NCI-H1694 (cell line): ENCODE results near the gene CFAP58.
"Not testable (repeated sequence)": the region's sequence is repeated elsewhere in the genome, so short reads cannot be mapped to it uniquely, and the experiment has no call there.

ENCODE experiments used
- DNase-seq: peaks from one replicate; lab custom pipeline; 2025; lab: John Stamatoyannopoulos, UW

The CFAP58 gene

GRCh38 chr10:104435822-104436221, 82.2 kb downstream of the CFAP58 start:
- DNase-seq = no peak

- DNase-seq = no peak
These were observed 83.6 kb downstream of the CFAP58 start for GRCh38 chr10:104437226-104437625.

- DNase-seq = no peak
These were observed 86.6 kb downstream of the CFAP58 start for GRCh38 chr10:104440221-104440620.

- DNase-seq = no peak
These were observed 87.8 kb downstream of the CFAP58 start for GRCh38 chr10:104441329-104442000.

- DNase-seq = no peak
These were observed 91.7 kb downstream of the CFAP58 start for GRCh38 chr10:104445359-104445758.

GRCh38 chr10:104446151-104446550, 92.5 kb downstream of the CFAP58 start:
- no peak for DNase-seq

GRCh38 chr10:104447331-104447730, 93.7 kb downstream of the CFAP58 start:
- no peak for DNase-seq

GRCh38 chr10:104447906-104448305, 94.3 kb downstream of the CFAP58 start:
- no peak for DNase-seq

- DNase-seq = no peak
These were observed 95.8 kb downstream of the CFAP58 start for GRCh38 chr10:104449391-104449790.

GRCh38 chr10:104450490-104450889, 96.9 kb downstream of the CFAP58 start:
- DNase-seq = no peak

- DNase-seq = no peak
These were observed 97.3 kb downstream of the CFAP58 start for GRCh38 chr10:104450954-104451353.

- DNase-seq = no peak
These were observed 99.3 kb downstream of the CFAP58 start for GRCh38 chr10:104452977-104453376.

- no peak for DNase-seq
These were observed 103.3 kb downstream of the CFAP58 start for GRCh38 chr10:104456802-104457542.

- no peak for DNase-seq
These were observed 103.9 kb downstream of the CFAP58 start for GRCh38 chr10:104457543-104457828.

- not testable (repeated sequence) for DNase-seq
These were observed 111.9 kb downstream of the CFAP58 start for GRCh38 chr10:104465575-104465974.

- not testable (repeated sequence) for DNase-seq
These were observed 115.2 kb downstream of the CFAP58 start for GRCh38 chr10:104468818-104469217.

- DNase-seq = no peak
These were observed 118.9 kb downstream of the CFAP58 start for GRCh38 chr10:104472505-104472904.

GRCh38 chr10:104472957-104473745, 119.5 kb downstream of the CFAP58 start:
- no peak for DNase-seq

GRCh38 chr10:104478380-104478779, 124.7 kb downstream of the CFAP58 start:
- DNase-seq = no peak

GRCh38 chr10:104479906-104480593, 126.4 kb downstream of the CFAP58 start:
- DNase-seq = no peak

GRCh38 chr10:104480797-104481196, 127.2 kb downstream of the CFAP58 start:
- no peak for DNase-seq

GRCh38 chr10:104483582-104483981, 129.9 kb downstream of the CFAP58 start:
- no peak for DNase-seq
